AG09319 (cell line): ENCODE results near the gene APBB2.

ENCODE experiments used
- DNase-seq: peaks from one replicate; pipeline ENCODE4 v3.0.0-alpha.2; 2010; ENCODE audit warnings: low read depth; ENCODE audit errors: extremely low read depth
- CTCF ChIP-seq: IDR thresholded peaks from 2 replicates; pipeline ENCODE4 v1.5.1; 2011; ENCODE audit warnings: low read depth, mild to moderate bottlenecking, inconsistent platforms, low read length, moderate library complexity

APBB2 gene

DNA sequence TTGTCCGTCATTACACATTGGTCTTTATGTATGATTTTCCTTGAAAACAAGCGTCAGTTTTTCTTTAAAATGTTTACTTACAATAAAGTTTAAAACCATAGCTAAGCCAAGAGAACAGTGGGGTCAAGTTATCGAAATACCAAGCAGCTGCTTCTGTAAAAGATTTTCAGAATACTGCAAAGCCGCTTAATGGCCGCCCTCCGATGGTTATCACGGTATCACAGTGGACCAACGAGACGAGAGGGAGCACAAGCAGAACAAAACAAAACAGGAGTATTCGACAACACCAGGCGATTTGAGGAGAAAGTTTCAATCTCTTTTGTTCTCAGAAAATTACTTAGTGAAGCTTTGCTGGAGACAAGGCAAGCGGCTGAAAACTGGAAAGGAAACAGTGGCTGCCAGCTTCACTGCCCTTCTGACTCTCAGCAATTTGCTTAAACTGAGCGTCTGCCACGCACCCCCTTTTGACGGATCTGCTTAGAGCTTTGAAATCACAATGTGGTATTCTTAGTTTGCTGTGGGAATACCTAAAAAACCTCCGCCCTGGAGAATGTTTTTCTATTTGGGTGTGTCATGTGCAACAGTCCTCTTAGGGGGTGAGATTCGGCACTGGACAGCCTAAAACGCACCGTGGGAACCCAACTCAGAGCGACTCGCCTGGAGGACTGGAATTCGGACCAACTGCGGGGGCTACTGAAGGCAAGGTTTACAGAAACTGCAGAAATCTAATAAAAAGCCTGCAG is 264.8 kb downstream of the APBB2 start:
- no peak for DNase-seq
- TF ChIP-seq CTCF = no peak

DNA sequence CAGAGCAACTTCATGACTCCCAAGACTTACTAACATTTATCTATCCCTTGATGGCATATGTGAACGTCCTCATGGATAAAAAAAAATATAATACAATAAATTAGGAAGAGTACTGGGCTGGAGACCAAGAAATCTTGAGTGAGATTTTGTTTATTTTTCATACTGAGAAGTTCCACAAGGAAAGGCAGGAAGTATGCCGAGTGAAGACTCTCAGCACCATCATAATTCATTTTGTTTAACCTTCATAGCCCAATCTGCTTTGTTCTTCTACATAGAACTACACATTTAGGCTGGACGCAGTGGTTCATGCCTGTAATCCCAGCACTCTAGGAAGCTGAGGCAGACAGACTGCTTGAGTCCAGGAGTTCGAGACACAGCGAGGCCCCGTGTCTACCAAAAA is 266.3 kb downstream of the APBB2 start:
- no peak for TF ChIP-seq CTCF
- no peak for DNase-seq

GRCh38 chr4:40946652-40947051 is 267.7 kb downstream of the APBB2 start:
- DNase-seq = no peak
- TF ChIP-seq CTCF = no peak

DNA sequence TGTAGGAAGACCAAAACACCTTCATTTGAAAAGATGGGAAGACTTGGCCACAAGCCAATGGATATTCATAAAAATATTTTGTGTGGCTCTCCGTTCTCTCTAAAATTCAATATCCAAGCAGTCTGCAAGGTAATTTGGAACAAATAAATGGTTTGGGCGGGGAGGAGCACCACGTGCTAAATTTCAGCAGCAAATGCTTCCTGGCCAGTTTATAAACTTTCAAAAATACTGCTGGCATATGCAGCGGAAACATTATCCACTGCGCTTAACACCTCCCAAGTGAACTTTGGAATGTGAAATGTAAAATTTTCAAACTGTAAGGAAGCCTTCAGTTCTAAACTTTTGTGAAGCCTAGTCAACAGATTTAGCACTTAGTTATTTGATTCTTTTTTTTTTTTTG is 273.6 kb downstream of the APBB2 start:
- no peak for DNase-seq
- no peak for TF ChIP-seq CTCF

DNA sequence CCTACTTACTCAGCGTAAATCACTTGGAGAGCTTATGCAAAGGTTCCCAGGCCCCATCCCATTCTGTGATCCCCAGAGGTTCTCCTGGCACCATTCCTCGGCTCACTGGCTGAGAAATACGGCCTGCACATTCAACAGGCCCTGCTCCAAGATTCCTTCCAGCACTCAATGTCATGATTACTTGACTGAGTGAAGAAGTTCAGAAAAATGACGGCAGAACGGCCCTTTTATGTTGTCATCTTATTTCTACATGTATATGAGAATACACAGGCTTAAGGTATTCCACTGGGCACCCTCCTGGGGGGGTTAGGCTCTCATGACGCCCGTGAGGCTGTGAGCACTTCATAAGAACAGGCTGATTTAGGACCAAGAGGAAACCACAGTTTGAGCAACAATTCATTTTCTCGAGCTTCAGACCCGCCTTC is 274.0 kb downstream of the APBB2 start:
- DNase-seq = no peak
- no peak for TF ChIP-seq CTCF

GRCh38 chr4:40939856-40940255 is 274.5 kb downstream of the APBB2 start:
- no peak for TF ChIP-seq CTCF
- no peak for DNase-seq

DNA sequence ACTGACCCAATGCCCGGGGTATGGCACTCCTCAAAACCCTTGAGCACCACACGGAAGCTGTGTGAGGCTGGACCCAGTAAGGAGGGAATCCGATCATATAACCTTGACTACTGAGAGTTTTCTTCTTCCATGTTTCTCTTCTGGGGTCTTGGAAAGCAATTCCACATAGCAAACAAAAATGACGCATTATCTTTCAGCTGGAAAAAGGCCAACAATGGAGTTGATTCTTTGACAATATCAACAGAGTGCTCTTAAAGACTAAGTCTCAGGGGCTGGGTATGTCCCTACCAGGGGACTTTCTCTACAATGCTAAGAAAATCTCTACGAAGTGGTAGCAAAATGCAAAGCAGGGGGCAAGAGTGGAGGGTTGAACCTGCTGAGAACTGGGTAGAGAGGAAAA is 276.0 kb downstream of the APBB2 start:
- TF ChIP-seq CTCF = no peak
- no peak for DNase-seq
